ENCODE results near the gene MRPS5.

The MRPS5 gene

GRCh38 chr2:95079199-95079683 is 42.4 kb downstream of the MRPS5 start:
- no peak overlapping the region for H3K4me3 ChIP-seq (ENCODE audit: low read length)
- H3K27me3 ChIP-seq (ENCODE audit: control insufficient read depth, insufficient read depth, low read length) = peaks cover 21% of the 10 kb centered on the region
- no peak overlapping the region for H3K9ac ChIP-seq (ENCODE audit: low read length)
- H3K36me3 ChIP-seq (ENCODE audit: control insufficient read depth, insufficient read depth, low read length) = no peaks in the 10 kb centered on the region
- H3K9me3 ChIP-seq (ENCODE audit: control insufficient read depth, low read length) = no peaks in the 10 kb centered on the region
- H3K4me1 ChIP-seq (ENCODE audit: control insufficient read depth, insufficient read depth, low read length) = peaks cover 18% of the 10 kb centered on the region

DNA sequence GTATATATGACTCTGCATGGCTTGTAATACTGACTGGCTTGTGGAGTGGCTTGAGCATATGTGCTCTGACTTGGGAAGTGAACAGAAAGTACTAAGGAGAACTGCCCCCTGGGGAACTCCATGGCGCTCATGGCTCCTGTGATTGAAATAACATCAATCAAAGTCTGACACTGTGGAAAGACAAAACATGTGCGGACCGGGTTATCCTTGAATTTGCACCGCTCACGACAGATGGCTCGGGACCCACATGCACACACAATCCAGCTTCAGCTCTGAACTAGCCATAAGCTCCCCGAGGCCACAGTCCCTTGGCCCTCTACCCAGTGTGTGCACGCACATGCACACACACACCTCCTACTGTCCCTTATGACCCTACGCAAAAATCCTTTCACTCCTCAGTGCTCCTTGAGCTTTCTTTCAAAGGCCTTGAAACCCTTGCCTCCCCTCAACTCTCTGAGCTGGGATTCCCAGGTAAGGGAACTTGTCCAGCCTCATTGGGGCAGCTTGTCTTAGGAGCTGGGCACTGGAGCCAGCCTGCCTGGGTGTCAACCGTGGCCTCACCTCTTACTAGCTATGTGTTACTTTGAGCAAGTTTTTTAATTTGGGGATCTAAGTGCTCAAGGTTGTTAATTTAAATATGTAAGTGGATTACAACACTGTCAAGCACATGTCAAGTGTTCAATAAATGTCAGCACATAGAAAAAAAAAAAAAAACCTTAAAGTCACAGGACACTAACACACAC is 43.6 kb downstream of the MRPS5 start:
- Histone ChIP-seq H3K9ac (ENCODE audit: low read length) (no peak overlapping the region), H3K36me3 (ENCODE audit: control insufficient read depth, insufficient read depth, low read length) (no peaks in the 10 kb centered on the region), H3K27me3 (ENCODE audit: control insufficient read depth, insufficient read depth, low read length) (peaks cover 29% of the 10 kb centered on the region)

DNA sequence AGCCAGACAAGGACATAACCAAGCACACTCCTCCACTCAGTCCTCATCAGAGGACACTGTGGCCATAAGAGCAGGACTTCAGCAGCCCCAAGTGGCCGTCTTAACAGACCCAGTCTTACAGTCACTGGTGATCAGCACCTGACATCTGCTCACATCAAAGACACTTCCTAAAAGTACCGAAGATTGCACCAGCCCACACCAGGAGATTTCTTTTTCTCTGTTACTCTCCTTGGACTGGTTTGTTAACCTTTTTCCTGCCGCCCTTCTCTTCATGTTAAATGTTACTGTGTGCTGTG is 44.1 kb downstream of the MRPS5 start:
- Histone ChIP-seq H3K9ac (ENCODE audit: low read length) (peak overlapping the region; percentile 49), H3K4me1 (ENCODE audit: control insufficient read depth, insufficient read depth, low read length) (peaks cover 18% of the 10 kb centered on the region), H3K36me3 (ENCODE audit: control insufficient read depth, insufficient read depth, low read length) (no peaks in the 10 kb centered on the region), H3K27me3 (ENCODE audit: control insufficient read depth, insufficient read depth, low read length) (peaks cover 29% of the 10 kb centered on the region), H3K4me3 (ENCODE audit: low read length) (no peak overlapping the region), H3K9me3 (ENCODE audit: control insufficient read depth, low read length) (no peaks in the 10 kb centered on the region)

More for the DNA sequence above, 43.6 kb downstream of the MRPS5 start:
- no peak overlapping the region for H3K4me3 ChIP-seq (ENCODE audit: low read length)
- H3K9me3 ChIP-seq (ENCODE audit: control insufficient read depth, low read length) = no peaks in the 10 kb centered on the region
- H3K4me1 ChIP-seq (ENCODE audit: control insufficient read depth, insufficient read depth, low read length) = peaks cover 18% of the 10 kb centered on the region

DNA sequence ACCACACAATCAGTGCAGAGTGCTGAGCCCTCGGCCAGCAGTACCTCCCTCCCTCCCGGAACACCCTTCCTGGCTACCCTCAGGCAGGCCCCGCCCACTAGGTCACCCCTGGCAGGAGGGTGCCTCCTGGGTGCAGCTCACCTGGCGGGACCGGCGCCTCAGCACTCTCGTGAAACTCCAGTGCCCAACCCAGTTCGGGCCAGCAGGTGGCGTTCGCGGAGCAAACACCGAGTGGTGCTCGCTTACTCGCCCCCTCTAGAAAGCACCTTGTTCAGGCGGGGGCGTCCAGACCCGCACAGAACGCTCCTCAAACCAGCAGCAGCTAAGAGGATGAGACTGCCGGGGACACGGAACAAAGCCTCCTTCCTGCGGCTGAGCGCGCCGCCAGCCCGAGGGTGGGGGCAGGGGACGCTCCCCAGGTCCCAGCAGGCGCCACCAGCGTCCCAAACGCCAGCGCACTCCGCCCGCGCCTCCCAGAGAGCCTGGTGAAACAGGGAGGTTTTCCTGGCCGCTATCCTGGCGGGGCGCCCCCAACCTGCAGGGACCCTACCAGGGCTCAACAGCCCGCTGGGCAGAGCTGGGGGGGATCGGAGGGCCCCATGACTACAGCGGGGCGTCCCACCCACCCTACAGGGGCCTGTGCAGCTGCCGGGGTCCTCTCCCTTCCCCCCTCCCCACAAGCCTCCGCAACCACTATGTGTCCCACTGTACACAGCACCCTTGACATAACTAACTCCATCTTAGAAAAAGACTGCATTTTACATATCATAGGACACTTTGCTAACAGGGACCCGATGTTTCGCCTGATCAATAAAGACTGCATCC is 44.7 kb downstream of the MRPS5 start:
- Histone ChIP-seq H3K9me3 (ENCODE audit: control insufficient read depth, low read length) (no peaks in the 10 kb centered on the region), H3K4me1 (ENCODE audit: control insufficient read depth, insufficient read depth, low read length) (peaks cover 18% of the 10 kb centered on the region), H3K9ac (ENCODE audit: low read length) (peak overlapping the region; percentile 49), H3K27me3 (ENCODE audit: control insufficient read depth, insufficient read depth, low read length) (peaks cover 29% of the 10 kb centered on the region), H3K4me3 (ENCODE audit: low read length) (peak overlapping the region; percentile 11), H3K36me3 (ENCODE audit: control insufficient read depth, insufficient read depth, low read length) (no peaks in the 10 kb centered on the region)

DNA sequence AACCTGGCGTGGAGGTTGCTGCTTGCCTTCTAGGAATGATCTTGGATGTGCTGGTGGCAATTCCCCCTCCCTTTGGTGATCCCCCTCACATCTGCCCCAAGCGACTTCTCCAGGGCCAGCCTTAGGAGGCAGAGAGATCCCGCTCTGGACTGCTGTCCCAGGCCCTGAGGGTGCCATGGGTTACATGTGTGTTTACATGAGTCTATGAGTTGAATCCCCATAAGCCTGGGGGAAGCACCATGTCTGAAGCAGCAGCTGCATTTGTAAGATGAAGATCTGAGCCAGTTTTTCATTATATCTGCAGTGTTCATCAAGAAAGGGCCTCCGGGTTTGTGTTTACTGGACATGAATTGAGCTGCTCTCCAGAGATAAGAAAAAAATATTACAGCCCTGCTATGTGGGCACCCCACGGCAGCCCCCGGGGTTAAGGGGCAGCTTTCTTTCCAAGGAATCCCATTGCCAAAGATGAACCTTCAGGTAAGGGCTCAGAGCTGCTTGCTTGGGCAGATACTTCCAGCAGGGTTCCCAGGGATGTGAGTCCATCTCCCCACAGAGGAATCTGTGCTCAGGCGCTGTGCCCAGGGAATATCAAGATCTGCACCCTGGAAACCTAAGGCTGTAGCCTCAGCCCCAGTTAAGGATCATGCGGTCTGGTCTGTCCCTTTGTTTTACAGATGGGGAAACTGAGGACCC is 46.0 kb downstream of the MRPS5 start:
- Histone ChIP-seq H3K9ac (ENCODE audit: low read length) (peak overlapping the region; percentile 8), H3K27me3 (ENCODE audit: control insufficient read depth, insufficient read depth, low read length) (peaks cover 29% of the 10 kb centered on the region), H3K4me1 (ENCODE audit: control insufficient read depth, insufficient read depth, low read length) (peaks cover 18% of the 10 kb centered on the region), H3K36me3 (ENCODE audit: control insufficient read depth, insufficient read depth, low read length) (no peaks in the 10 kb centered on the region), H3K4me3 (ENCODE audit: low read length) (no peak overlapping the region), H3K9me3 (ENCODE audit: control insufficient read depth, low read length) (no peaks in the 10 kb centered on the region)

GRCh38 chr2:95074663-95075439 is 46.8 kb downstream of the MRPS5 start:
- H3K9me3 ChIP-seq (ENCODE audit: control insufficient read depth, low read length) = no peaks in the 10 kb centered on the region
- H3K4me1 ChIP-seq (ENCODE audit: control insufficient read depth, insufficient read depth, low read length) = peaks cover 18% of the 10 kb centered on the region
- H3K9ac ChIP-seq (ENCODE audit: low read length) = peak overlapping the region; percentile 8
- peaks cover 29% of the 10 kb centered on the region for H3K27me3 ChIP-seq (ENCODE audit: control insufficient read depth, insufficient read depth, low read length)
- no peak overlapping the region for H3K4me3 ChIP-seq (ENCODE audit: low read length)
- H3K36me3 ChIP-seq (ENCODE audit: control insufficient read depth, insufficient read depth, low read length) = no peaks in the 10 kb centered on the region

GRCh38 chr2:95073856-95074662 is 47.5 kb downstream of the MRPS5 start:
- Histone ChIP-seq H3K4me1 (ENCODE audit: control insufficient read depth, insufficient read depth, low read length) (peaks cover 18% of the 10 kb centered on the region), H3K9me3 (ENCODE audit: control insufficient read depth, low read length) (no peaks in the 10 kb centered on the region), H3K36me3 (ENCODE audit: control insufficient read depth, insufficient read depth, low read length) (no peaks in the 10 kb centered on the region), H3K27me3 (ENCODE audit: control insufficient read depth, insufficient read depth, low read length) (peaks cover 29% of the 10 kb centered on the region), H3K9ac (ENCODE audit: low read length) (no peak overlapping the region), H3K4me3 (ENCODE audit: low read length) (no peak overlapping the region)

- Histone ChIP-seq H3K36me3 (ENCODE audit: control insufficient read depth, insufficient read depth, low read length) (no peaks in the 10 kb centered on the region), H3K4me1 (ENCODE audit: control insufficient read depth, insufficient read depth, low read length) (peaks cover 11% of the 10 kb centered on the region), H3K9ac (ENCODE audit: low read length) (no peak overlapping the region), H3K9me3 (ENCODE audit: control insufficient read depth, low read length) (no peaks in the 10 kb centered on the region), H3K4me3 (ENCODE audit: low read length) (no peak overlapping the region), H3K27me3 (ENCODE audit: control insufficient read depth, insufficient read depth, low read length) (peaks cover 29% of the 10 kb centered on the region)
These were observed 49.2 kb downstream of the MRPS5 start for GRCh38 chr2:95072424-95072823.

GRCh38 chr2:95071856-95072255 is 49.8 kb downstream of the MRPS5 start:
- Histone ChIP-seq H3K4me1 (ENCODE audit: control insufficient read depth, insufficient read depth, low read length) (peaks cover 8% of the 10 kb centered on the region), H3K36me3 (ENCODE audit: control insufficient read depth, insufficient read depth, low read length) (no peaks in the 10 kb centered on the region), H3K27me3 (ENCODE audit: control insufficient read depth, insufficient read depth, low read length) (peaks cover 23% of the 10 kb centered on the region), H3K9ac (ENCODE audit: low read length) (no peak overlapping the region), H3K4me3 (ENCODE audit: low read length) (no peak overlapping the region), H3K9me3 (ENCODE audit: control insufficient read depth, low read length) (no peaks in the 10 kb centered on the region)

DNA sequence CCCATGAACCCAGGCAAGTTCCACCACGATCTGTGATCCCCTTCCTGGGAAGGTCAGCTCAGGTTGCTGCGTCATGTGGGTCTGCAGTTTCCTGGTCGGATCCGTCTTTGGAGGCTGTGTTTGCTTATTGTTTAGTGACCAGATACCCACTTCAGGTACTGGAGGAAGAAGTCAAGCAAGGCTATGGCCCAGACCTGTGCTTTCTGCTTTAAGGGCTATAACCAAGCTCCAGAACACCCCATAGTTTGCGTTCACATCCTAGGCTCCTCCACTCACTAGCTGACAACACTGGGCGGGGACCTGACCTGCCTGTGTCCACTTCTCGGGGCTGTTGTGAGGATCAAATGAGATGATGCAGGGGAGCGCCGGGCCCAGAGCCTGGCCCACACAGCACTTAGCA is 52.1 kb downstream of the MRPS5 start:
- Histone ChIP-seq H3K4me1 (ENCODE audit: control insufficient read depth, insufficient read depth, low read length) (no peaks in the 10 kb centered on the region), H3K9ac (ENCODE audit: low read length) (no peak overlapping the region), H3K9me3 (ENCODE audit: control insufficient read depth, low read length) (no peaks in the 10 kb centered on the region), H3K4me3 (ENCODE audit: low read length) (no peak overlapping the region), H3K36me3 (ENCODE audit: control insufficient read depth, insufficient read depth, low read length) (no peaks in the 10 kb centered on the region), H3K27me3 (ENCODE audit: control insufficient read depth, insufficient read depth, low read length) (peaks cover 11% of the 10 kb centered on the region)

DNA sequence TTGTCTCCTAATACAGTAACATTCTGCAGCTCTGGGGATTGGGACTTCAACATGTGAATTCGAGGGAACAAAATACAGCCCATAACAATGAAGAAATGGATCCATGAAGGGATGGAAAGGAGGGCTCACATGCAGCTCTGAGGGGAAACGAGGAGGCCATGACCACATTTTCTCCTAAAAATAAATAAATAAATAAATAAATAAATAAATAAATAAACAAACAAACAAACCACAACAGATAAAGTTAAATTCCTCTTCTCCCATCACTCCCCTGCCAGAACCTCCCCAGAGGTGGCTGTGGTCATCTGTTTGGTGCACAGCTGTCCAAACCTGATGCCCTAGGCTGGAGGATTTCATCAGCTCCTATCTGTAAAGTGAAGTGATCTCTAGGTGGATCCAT is 53.4 kb downstream of the MRPS5 start:
- no peaks in the 10 kb centered on the region for H3K4me1 ChIP-seq (ENCODE audit: control insufficient read depth, insufficient read depth, low read length)
- H3K9me3 ChIP-seq (ENCODE audit: control insufficient read depth, low read length) = no peaks in the 10 kb centered on the region
- peaks cover 3% of the 10 kb centered on the region for H3K27me3 ChIP-seq (ENCODE audit: control insufficient read depth, insufficient read depth, low read length)
- no peak overlapping the region for H3K4me3 ChIP-seq (ENCODE audit: low read length)
- no peaks in the 10 kb centered on the region for H3K36me3 ChIP-seq (ENCODE audit: control insufficient read depth, insufficient read depth, low read length)
- H3K9ac ChIP-seq (ENCODE audit: low read length) = no peak overlapping the region

All from mucosa of stomach (tissue), 1 donor.